ENCODE data around the gene SRSF9.

The SRSF9 gene

DNA sequence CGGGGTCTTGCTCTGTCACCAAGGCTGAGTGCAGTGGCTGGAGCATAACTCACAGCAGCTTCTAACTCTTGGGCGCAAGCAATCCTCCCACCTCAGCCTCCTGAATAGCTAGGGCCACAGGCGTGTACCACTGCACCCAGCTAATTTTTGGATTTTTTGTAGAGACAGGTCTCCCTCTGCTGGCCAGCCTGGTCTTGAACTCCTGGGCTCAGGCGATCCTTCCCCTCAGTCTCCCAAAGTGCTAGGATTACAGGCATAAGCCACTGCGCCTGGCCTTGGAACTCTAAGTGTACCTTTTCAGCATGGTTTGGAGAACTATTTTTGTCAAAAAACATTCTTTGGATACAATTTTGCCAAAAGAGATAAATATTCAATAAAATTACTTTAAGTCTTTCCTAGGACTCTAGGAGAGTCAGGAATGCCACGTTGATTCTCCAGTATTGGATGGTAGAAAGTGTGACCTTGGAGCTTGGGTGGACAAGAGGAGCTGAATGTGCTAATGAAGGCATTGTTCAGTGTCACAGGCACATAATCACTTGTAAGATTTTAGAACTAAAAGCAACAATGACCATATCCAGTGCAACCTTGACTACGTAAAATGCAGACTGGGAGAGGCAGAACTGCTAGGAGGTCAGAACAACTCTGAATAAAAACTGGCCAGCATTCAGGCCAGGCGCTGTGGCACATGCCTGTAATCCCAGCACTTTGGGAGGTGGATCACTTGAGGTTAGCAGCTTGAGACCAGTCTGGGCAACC lies 2.8 kb downstream of the SRSF9 start (continued):
- TF ChIP-seq OSR1 (CRISPR knock-in tag; IDR thresholded peaks at IDR 0.05), result no peak
- no peak for TF ChIP-seq ZNF70 (CRISPR knock-in tag; IDR thresholded peaks at IDR 0.05)
- TF ChIP-seq, protein P1, sequence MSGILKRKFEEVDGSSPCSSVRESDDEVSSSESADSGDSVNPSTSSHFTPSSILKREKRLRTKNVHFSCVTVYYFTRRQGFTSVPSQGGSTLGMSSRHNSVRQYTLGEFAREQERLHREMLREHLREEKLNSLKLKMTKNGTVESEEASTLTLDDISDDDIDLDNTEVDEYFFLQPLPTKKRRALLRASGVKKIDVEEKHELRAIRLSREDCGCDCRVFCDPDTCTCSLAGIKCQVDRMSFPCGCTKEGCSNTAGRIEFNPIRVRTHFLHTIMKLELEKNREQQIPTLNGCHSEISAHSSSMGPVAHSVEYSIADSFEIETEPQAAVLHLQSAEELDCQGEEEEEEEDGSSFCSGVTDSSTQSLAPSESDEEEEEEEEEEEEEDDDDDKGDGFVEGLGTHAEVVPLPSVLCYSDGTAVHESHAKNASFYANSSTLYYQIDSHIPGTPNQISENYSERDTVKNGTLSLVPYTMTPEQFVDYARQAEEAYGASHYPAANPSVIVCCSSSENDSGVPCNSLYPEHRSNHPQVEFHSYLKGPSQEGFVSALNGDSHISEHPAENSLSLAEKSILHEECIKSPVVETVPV (CRISPR knock-in tag; IDR thresholded peaks at IDR 0.05), result no peak
- no peak for TF ChIP-seq CSDC2 (CRISPR knock-in tag; IDR thresholded peaks at IDR 0.05)
- no peak for TF ChIP-seq ISL1 (CRISPR knock-in tag; IDR thresholded peaks at IDR 0.05)
- TF ChIP-seq, protein P2, sequence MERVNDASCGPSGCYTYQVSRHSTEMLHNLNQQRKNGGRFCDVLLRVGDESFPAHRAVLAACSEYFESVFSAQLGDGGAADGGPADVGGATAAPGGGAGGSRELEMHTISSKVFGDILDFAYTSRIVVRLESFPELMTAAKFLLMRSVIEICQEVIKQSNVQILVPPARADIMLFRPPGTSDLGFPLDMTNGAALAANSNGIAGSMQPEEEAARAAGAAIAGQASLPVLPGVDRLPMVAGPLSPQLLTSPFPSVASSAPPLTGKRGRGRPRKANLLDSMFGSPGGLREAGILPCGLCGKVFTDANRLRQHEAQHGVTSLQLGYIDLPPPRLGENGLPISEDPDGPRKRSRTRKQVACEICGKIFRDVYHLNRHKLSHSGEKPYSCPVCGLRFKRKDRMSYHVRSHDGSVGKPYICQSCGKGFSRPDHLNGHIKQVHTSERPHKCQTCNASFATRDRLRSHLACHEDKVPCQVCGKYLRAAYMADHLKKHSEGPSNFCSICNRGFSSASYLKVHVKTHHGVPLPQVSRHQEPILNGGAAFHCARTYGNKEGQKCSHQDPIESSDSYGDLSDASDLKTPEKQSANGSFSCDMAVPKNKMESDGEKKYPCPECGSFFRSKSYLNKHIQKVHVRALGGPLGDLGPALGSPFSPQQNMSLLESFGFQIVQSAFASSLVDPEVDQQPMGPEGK (CRISPR knock-in tag; IDR thresholded peaks at IDR 0.05; ENCODE audit: borderline replicate concordance), result no peak
- no peak for TF ChIP-seq PPARA (CRISPR knock-in tag; IDR thresholded peaks at IDR 0.05; ENCODE audit: borderline replicate concordance)

DNA sequence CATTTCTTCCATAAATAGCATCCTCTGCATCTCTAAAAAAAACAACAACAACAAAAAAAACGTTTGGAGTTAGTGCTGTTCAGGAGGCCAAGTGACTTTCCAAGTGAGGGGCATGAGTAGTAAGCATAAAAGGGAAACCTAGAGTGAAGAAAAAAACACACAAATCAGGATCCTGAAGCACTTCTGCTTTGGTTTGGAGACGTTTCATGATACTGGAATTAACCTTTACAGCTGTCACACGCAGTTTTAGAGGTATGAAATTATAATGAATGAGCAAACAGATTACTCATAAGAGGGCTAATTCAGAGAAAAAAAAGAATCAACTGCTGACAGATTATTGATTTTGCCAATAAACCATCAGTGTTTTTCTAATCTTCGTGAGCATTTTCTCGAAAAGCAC lies 3.8 kb downstream of the SRSF9 start:
- no peak for ATAC-seq
- TF ChIP-seq TOX (CRISPR knock-in tag; IDR thresholded peaks at IDR 0.05; ENCODE audit: borderline replicate concordance), result no peak
- TF ChIP-seq ESRRG (CRISPR knock-in tag; IDR thresholded peaks at IDR 0.05), result no peak
- no peak for TF ChIP-seq ZNF565 (CRISPR knock-in tag; conservative IDR thresholded peaks at IDR 0.05; ENCODE audit: low read depth)
- no peak for TF ChIP-seq TCF4 (CRISPR knock-in tag; IDR thresholded peaks at IDR 0.05; ENCODE audit: borderline replicate concordance)
- TF ChIP-seq CSDC2 (CRISPR knock-in tag; IDR thresholded peaks at IDR 0.05), result no peak
- TF ChIP-seq, protein P2 (CRISPR knock-in tag; IDR thresholded peaks at IDR 0.05; ENCODE audit: borderline replicate concordance), result no peak
- no peak for TF ChIP-seq ZNF8 (CRISPR knock-in tag; IDR thresholded peaks at IDR 0.05)
- TF ChIP-seq ZC3H10 (CRISPR knock-in tag; IDR thresholded peaks at IDR 0.05), result no peak
- TF ChIP-seq PPARA (CRISPR knock-in tag; IDR thresholded peaks at IDR 0.05; ENCODE audit: borderline replicate concordance), result no peak
- no peak for TF ChIP-seq ISL1 (CRISPR knock-in tag; IDR thresholded peaks at IDR 0.05)
- TF ChIP-seq, protein P3, sequence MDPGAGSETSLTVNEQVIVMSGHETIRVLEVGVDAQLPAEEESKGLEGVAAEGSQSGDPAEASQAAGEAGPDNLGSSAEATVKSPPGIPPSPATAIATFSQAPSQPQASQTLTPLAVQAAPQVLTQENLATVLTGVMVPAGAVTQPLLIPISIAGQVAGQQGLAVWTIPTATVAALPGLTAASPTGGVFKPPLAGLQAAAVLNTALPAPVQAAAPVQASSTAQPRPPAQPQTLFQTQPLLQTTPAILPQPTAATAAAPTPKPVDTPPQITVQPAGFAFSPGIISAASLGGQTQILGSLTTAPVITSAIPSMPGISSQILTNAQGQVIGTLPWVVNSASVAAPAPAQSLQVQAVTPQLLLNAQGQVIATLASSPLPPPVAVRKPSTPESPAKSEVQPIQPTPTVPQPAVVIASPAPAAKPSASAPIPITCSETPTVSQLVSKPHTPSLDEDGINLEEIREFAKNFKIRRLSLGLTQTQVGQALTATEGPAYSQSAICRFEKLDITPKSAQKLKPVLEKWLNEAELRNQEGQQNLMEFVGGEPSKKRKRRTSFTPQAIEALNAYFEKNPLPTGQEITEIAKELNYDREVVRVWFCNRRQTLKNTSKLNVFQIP (CRISPR knock-in tag; IDR thresholded peaks at IDR 0.05; ENCODE audit: borderline replicate concordance, low read depth), result no peak
- TF ChIP-seq RARB (CRISPR knock-in tag; IDR thresholded peaks at IDR 0.05), result no peak
- no peak for TF ChIP-seq BACH2 (CRISPR knock-in tag; IDR thresholded peaks at IDR 0.05; ENCODE audit: borderline replicate concordance)
- TF ChIP-seq ZFP3 (CRISPR knock-in tag; IDR thresholded peaks at IDR 0.05), result no peak
- TF ChIP-seq SNAI2 (CRISPR knock-in tag; IDR thresholded peaks at IDR 0.05), result no peak
- no peak for TF ChIP-seq GLIS3 (CRISPR knock-in tag; IDR thresholded peaks at IDR 0.05)
- TF ChIP-seq OSR1 (CRISPR knock-in tag; IDR thresholded peaks at IDR 0.05), result no peak

DNA sequence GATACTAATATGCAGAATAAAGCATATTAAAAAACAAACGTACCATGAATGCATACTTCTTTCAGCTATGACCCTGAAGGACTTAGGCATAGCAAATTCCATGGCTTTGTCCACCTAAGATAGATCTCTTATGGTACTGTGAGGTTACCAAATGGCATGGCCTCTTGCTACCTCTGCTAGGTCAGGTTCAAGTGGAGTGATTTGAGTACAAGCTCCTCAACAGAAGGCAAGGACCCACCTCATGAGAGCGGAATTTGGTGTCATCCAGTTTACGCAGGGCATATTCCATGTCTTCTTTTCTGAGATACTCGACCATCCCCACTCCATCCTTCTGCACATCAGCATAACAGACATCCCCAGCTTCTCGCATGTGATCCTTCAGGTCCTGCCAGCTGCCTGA lies 5.8 kb downstream of the SRSF9 start:
- TF ChIP-seq, protein P3 (CRISPR knock-in tag; IDR thresholded peaks at IDR 0.05; ENCODE audit: borderline replicate concordance, low read depth), result no peak
- TF ChIP-seq, protein P4, sequence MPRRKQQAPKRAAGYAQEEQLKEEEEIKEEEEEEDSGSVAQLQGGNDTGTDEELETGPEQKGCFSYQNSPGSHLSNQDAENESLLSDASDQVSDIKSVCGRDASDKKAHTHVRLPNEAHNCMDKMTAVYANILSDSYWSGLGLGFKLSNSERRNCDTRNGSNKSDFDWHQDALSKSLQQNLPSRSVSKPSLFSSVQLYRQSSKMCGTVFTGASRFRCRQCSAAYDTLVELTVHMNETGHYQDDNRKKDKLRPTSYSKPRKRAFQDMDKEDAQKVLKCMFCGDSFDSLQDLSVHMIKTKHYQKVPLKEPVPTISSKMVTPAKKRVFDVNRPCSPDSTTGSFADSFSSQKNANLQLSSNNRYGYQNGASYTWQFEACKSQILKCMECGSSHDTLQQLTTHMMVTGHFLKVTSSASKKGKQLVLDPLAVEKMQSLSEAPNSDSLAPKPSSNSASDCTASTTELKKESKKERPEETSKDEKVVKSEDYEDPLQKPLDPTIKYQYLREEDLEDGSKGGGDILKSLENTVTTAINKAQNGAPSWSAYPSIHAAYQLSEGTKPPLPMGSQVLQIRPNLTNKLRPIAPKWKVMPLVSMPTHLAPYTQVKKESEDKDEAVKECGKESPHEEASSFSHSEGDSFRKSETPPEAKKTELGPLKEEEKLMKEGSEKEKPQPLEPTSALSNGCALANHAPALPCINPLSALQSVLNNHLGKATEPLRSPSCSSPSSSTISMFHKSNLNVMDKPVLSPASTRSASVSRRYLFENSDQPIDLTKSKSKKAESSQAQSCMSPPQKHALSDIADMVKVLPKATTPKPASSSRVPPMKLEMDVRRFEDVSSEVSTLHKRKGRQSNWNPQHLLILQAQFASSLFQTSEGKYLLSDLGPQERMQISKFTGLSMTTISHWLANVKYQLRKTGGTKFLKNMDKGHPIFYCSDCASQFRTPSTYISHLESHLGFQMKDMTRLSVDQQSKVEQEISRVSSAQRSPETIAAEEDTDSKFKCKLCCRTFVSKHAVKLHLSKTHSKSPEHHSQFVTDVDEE (CRISPR knock-in tag; IDR thresholded peaks at IDR 0.05), result no peak
- TF ChIP-seq, protein P5, sequence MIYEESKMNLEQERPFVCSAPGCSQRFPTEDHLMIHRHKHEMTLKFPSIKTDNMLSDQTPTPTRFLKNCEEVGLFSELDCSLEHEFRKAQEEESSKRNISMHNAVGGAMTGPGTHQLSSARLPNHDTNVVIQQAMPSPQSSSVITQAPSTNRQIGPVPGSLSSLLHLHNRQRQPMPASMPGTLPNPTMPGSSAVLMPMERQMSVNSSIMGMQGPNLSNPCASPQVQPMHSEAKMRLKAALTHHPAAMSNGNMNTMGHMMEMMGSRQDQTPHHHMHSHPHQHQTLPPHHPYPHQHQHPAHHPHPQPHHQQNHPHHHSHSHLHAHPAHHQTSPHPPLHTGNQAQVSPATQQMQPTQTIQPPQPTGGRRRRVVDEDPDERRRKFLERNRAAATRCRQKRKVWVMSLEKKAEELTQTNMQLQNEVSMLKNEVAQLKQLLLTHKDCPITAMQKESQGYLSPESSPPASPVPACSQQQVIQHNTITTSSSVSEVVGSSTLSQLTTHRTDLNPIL (CRISPR knock-in tag; IDR thresholded peaks at IDR 0.05; ENCODE audit: low read depth), result no peak
- TF ChIP-seq ZNF70 (CRISPR knock-in tag; IDR thresholded peaks at IDR 0.05), result no peak
- no peak for TF ChIP-seq ZNF8 (CRISPR knock-in tag; IDR thresholded peaks at IDR 0.05)
- TF ChIP-seq ESRRG (CRISPR knock-in tag; IDR thresholded peaks at IDR 0.05), result no peak
- TF ChIP-seq RARB (CRISPR knock-in tag; IDR thresholded peaks at IDR 0.05), result no peak
- TF ChIP-seq CSDC2 (CRISPR knock-in tag; IDR thresholded peaks at IDR 0.05), result no peak
- TF ChIP-seq GLIS3 (CRISPR knock-in tag; IDR thresholded peaks at IDR 0.05), result no peak
- TF ChIP-seq PPARA (CRISPR knock-in tag; IDR thresholded peaks at IDR 0.05; ENCODE audit: borderline replicate concordance), result no peak
- TF ChIP-seq ZC3H10 (CRISPR knock-in tag; IDR thresholded peaks at IDR 0.05), result no peak
- TF ChIP-seq ZFP30 (CRISPR knock-in tag; IDR thresholded peaks at IDR 0.05), result no peak
- TF ChIP-seq ARNTL (CRISPR knock-in tag; IDR thresholded peaks at IDR 0.05; ENCODE audit: borderline replicate concordance, low read depth), result no peak
- TF ChIP-seq ISL1 (CRISPR knock-in tag; IDR thresholded peaks at IDR 0.05), result no peak
- ATAC-seq, result no peak

Measured in SK-N-SH treated with all-trans-retinoic acid at 6 μM for 48 hours (cell line).